Middle frontal gyrus (tissue), 1 donor: ENCODE measurements around the gene EVA1A.

Experiments
- DNase-seq: peaks from one replicate; pipeline ENCODE4 v3.0.0-alpha.2; 2015; ENCODE audit warnings: low spot score; ENCODE audit errors: extremely low spot score

Gene EVA1A

DNA sequence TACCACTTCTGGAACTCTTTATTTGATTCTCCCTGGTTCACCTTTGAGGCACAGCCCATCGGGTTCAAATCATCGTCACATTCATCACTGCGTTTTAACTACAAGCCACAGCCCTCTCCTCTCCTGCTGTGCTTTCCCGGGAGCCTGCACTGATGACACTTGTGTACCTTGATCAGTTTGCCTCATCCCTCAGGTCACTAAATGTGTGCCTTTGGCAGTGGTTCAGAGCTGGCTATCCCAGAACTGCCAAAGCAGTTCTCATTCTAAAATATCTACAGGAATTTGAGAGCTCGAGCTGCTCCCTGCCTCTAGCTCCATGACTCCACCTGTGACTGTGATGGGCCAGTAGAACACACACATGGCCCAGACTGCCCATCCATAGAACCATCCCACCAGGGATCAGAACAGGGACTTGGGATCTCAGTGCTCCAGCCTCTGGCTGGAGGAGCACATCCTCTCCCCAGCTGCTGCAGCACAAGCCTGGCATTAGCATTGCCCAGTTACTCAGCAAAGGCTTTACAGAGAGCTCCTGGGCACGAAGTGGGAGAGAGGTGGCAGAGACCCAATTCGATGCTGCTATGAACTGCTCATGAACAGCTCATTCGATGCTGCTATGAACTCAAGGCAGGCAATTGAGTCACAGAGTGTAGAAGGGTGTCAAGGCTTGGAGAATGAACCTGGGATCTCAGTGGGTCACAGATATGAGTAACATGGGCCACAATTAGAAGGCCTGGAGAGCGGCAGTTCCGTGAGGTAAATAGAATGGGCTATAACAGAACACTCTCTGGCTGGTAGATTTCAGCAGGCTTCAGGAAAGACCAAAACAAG is 41.9 kb downstream of the EVA1A start:
- DNase-seq = no peak

- DNase-seq = no peak
Observed at GRCh38 chr2:75517547-75518230, 43.0 kb downstream of the EVA1A start.

- DNase-seq = no peak
Observed at GRCh38 chr2:75516378-75517360, 44.1 kb downstream of the EVA1A start.

DNA sequence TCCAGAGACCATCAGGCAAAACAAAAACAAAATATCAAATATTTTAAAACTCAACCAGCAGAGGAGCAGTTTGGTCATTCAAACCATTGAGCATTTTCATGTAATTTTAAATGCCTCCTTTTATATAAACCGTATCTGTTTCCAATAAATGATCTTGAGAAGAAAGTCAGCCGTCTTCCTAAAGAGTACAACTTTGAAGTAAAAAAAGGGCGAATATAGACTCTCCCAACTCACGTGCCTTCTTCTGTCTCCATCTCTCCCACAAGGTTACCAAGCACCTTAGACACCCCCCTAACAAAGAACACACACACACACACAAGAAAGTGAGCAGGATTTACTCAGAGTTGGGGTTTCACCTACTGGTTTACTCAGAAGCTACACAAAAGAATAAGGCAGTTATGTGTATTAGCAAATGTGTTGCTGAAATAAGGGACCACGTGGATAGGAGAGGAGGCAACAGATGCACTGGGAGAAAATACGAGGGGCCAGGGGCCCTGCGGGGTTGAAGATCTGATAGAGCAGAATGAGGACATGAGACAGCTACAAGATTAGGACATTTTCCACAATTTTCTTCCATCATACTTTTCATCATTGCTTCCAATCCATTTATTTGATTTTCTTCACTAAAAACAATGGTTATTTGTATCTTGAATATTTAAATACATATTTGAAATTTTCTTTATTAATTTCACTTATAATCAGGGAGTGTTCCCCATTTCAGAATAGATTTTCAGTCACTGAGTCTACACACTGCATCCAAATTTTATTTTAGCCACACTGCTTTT is 45.0 kb downstream of the EVA1A start:
- no peak for DNase-seq

DNA sequence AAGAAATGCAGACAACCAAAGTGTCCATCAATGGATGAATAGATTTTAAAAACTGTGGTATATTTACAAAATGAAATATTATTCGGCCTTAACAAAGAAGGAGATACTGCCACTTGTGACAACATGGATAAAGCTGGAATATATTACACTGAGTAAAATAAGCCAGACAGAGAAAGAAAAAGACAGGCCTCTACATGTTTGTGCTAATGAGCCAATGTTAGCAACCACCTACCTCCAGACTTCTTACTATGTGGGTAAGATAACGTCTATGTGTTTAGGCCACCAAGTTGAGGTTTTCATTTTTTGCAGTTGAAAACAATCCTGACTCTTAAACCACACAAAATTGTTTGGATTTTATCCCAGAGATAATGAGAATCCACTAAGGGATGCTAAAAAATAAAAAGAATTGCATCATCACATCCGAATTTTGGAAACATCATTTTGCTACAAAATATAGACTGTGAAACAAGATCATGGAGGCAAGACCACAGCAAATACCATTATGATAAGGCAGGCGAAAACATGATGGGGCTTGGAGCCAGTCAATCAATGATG is 47.0 kb downstream of the EVA1A start:
- DNase-seq = no peak

- no peak for DNase-seq
Observed at GRCh38 chr2:75512455-75513212, 48.1 kb downstream of the EVA1A start.

DNA sequence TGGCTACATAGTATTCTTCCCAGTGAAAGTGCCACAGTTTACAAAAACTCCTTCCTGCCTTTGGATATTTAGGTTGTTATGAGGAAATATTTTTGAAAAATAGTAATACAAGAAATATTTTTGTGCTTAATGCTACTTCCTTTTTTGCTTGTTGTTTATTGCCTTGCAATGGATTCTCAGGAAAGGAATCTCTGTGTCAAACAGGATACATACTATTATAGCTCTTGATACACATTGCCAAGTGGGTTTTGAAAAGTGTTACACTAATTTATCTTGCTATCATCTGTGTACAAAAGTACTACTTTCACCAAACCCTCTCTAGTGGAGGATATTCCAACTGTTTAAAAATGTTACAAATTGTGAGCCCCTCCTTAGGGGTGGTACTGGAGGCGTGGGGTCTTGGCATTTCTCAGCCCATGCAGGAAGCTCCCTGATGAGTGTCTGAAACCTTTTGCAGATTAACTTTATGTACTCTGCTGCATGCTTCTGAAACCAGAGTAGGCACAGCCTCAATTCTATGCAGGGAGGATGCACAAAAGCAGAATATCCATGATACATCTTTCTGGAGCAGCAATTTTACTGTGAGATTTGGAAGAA is 54.5 kb downstream of the EVA1A start:
- DNase-seq = no peak

DNA sequence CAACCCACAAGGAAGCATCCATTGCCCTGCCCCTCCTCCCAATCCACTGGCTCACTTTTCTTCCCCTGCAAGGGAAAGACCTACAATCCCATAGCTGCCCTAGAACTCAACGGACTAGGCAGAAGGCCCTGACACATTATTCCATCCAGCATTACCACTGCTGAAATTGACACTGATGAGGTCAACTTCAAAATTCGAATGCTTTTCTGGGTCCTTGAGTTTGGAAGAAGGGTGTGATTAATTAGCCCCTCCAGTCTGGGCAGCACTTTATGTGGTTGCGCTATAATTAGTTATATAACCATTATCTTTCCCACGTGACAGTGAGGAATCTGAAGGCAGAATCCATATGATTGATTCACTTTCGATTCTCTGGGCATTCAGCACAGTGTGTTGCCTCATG is 55.7 kb downstream of the EVA1A start:
- DNase-seq = no peak

DNA sequence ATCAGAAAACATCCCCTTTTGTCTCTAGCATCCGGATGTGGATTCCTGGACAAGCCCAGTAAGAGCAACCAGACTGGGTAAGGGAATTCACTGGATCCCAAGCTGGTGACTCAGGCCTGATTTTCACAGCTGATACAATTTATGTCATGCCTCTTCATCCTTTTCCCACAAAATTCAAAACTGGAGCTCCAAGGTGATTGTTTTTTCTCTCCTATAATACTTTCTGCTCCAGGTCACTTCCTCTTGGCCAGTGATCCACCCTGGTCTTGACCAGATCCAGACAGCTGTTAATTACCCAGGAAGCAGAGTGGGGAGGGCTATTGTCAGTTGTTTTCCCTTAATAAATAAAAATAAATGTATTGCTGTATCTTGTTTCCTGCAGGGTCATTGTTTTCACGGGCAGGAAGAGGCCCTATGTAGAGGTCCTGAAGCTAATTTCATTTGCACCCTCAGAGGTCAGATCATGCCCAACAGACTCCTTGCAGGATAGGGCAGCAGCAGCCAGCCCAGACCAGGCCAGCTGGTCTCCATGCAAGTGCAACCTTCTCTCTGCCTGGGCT is 57.6 kb downstream of the EVA1A start:
- no peak for DNase-seq

DNA sequence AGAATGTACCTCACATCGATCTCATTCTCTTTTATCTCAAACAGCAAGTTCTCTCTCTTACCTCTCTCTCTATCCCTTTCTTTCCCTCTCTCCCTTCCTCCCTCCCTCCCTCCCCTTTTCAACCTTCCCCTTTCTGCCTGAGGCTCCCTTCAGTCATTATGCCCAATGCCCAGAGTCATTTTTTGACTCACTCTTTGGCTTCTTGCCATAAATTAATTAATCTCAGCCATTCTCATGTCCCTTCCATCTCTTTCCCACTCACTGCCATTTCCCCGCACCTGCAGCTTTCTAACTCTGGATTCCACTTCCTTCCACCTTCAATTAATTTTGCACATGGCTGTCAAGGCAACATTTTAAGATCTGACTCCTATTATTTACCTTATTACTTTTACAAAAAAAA is 60.1 kb downstream of the EVA1A start:
- DNase-seq = no peak

GRCh38 chr2:75499534-75499933 is 61.2 kb downstream of the EVA1A start:
- DNase-seq = no peak

GRCh38 chr2:75498907-75499306 is 61.8 kb downstream of the EVA1A start:
- DNase-seq = no peak

DNA sequence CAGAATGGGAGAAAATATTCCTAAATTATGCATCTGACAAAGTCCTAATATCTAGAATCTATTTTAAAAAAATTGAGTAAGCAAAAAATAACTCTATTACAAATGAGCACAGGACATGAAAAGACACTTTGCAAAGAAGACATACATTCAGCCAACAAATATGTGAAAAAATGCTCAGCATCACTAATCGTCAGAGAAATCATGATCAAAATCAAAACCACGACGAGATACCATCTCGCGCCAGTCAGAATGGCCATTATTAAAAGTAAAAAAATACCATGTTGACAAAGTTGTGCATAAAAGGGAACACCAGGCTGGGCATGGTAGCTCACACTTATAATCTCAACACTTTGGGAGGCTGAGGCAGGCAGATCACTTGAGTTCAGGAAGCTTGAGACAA is 63.5 kb downstream of the EVA1A start:
- no peak for DNase-seq

GRCh38 chr2:75495862-75496261 is 64.9 kb downstream of the EVA1A start:
- DNase-seq = no peak

DNA sequence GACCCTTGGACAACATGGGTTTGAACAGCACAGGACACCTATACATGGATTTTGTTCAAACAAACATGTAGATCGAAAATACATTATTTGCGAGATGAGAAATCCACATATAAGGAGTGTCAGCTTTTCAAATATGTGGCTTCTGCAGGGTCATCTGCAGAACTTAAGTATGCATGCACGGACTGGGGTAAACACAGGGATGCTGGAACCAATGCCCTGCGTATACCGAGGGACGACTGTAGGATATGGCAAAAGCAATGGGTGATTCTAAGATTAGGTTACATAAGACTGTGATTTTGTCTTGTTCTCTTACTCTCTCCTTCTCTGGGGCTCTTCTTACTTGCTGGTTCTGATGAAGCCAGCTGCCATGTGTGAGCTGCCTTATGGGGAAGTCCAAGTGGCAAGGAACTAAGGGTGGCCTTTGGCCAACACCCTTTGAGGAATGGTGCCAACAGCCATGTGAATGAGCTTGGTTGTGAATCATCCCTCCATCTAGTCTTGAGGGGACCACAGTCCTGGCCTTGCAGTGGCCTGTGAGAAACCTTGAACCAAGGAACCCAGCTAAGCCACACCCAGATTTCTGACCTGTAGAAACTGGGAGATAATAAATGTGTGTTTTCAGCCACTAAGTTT is 66.5 kb downstream of the EVA1A start:
- DNase-seq = no peak

GRCh38 chr2:75493230-75493629 is 67.5 kb downstream of the EVA1A start:
- no peak for DNase-seq

GRCh38 chr2:75491129-75491753 is 69.5 kb downstream of the EVA1A start:
- DNase-seq = no peak

GRCh38 chr2:75489721-75490120 is 71.0 kb downstream of the EVA1A start:
- no peak for DNase-seq
